Liver (tissue), 3 donors: Measurements from ENCODE around the gene SYT8.

Source experiments
- CTCF ChIP-seq: fragments of 150-350 bp; IDR thresholded peaks from 2 replicates; pipeline ENCODE4 v1.5.1; 2017; ENCODE audit warnings: improper control_type of control experiment, low read depth, low read length; ENCODE audit not compliant: missing input control
- FOXA1 ChIP-seq: IDR thresholded peaks from 2 replicates; pipeline ENCODE4 v1.6.1; 2016; ENCODE audit warnings: antibody characterized with exemption
- GABPA ChIP-seq, 2 donors: IDR thresholded peaks in 1 of 2; conservative IDR thresholded peaks in 1 of 2; 2 replicates each; pipeline ENCODE4 v1.6.1; 2016; ENCODE audit warnings: antibody characterized with exemption in 2 of 2, mild to moderate bottlenecking in 1 of 2, moderate library complexity in 1 of 2
- HNF4A ChIP-seq, 2 donors: conservative IDR thresholded peaks; 2 replicates each; pipeline ENCODE4 v1.6.1; 2016; ENCODE audit warnings: antibody characterized with exemption in 2 of 2, mild to moderate bottlenecking in 2 of 2
- JUND ChIP-seq, 2 donors: IDR thresholded peaks; 2 replicates each; pipeline ENCODE4 v1.6.1; 2016; ENCODE audit warnings: antibody characterized with exemption in 2 of 2
- MAX ChIP-seq: IDR thresholded peaks from 2 replicates; pipeline ENCODE4 v1.6.1; 2016; ENCODE audit warnings: antibody characterized with exemption
- RAD21 ChIP-seq, 2 donors: IDR thresholded peaks; 2 replicates each; pipeline ENCODE4 v1.6.1; 2016; ENCODE audit warnings: antibody characterized with exemption in 2 of 2, mild to moderate bottlenecking in 2 of 2
- REST ChIP-seq: IDR thresholded peaks from 2 replicates; pipeline ENCODE4 v1.6.1; 2016; ENCODE audit warnings: antibody characterized with exemption, mild to moderate bottlenecking
- RXRA ChIP-seq, 2 donors: IDR thresholded peaks; 2 replicates each; pipeline ENCODE4 v1.6.1; 2017 to 2018; ENCODE audit warnings: antibody characterized with exemption in 2 of 2, mild to moderate bottlenecking in 1 of 2
- SP1 ChIP-seq: IDR thresholded peaks from 2 replicates; pipeline ENCODE4 v1.6.1; 2018; ENCODE audit warnings: antibody characterized with exemption, mild to moderate bottlenecking
- TAF1 ChIP-seq: conservative IDR thresholded peaks from 2 replicates; pipeline ENCODE4 v1.6.1; 2016; ENCODE audit warnings: antibody characterized with exemption, mild to moderate bottlenecking
- YY1 ChIP-seq: IDR thresholded peaks from 2 replicates; pipeline ENCODE4 v1.6.1; 2016; ENCODE audit warnings: antibody characterized with exemption, mild to moderate bottlenecking
- ZBTB33 ChIP-seq: IDR thresholded peaks from 2 replicates; pipeline ENCODE4 v1.6.1; 2016; ENCODE audit warnings: antibody characterized with exemption
- donor health status: healthy.
- donor health status: healthy.

GRCh38 chr11:1814691-1815090 lies 20.1 kb upstream of the SYT8 start:
- TF ChIP-seq CTCF (no peak), TAF1 (no peak), MAX (no peak), ZBTB33 (no peak), RAD21 (IDR thresholded peaks at IDR 0.05) (no peak), JUND (IDR thresholded peaks at IDR 0.05) (no peak), SP1 (no peak), GABPA (IDR thresholded peaks at IDR 0.05 in 1 of 2, conservative IDR thresholded peaks at IDR 0.05 in 1 of 2) (no peak), YY1 (no peak), REST (no peak), RXRA (IDR thresholded peaks at IDR 0.05) (no peak), FOXA1 (no peak), HNF4A (conservative IDR thresholded peaks at IDR 0.05) (no peak)
